ENCODE results near the gene ZNF497. TPM values are rescaled to one million over a fixed set of nuclear protein-coding genes. Genes with fewer than 3 reads are reported as not detected.
A peak's percentile ranks its signal among the peaks of the same experiment; 100 is the strongest.

ZNF497 gene
- total RNA-seq, 6 donors from 2014 or later, result 1.5 to 15.7 (median 4.0) TPM

- peak overlapping the region; percentile 57 to 70 (median 65) for H3K4me3 ChIP-seq
- H3K36me3 ChIP-seq, result peaks cover 0 to under 1% (median 0%) of the 10 kb centered on the region in 4 donors
- peak overlapping the region in 2 of 4 donors; percentile 30 to 63 for H3K27ac ChIP-seq
- DNase-seq (peak in 1 of 2 donors; percentile 66), ATAC-seq (ENCODE audit: low FRiP score in 2 of 2) (no peak)
- TF ChIP-seq POLR2AphosphoS5 (IDR thresholded peaks at IDR 0.05), result no peak
- no peak for TF ChIP-seq POLR2A (IDR thresholded peaks at IDR 0.05)
- no peak for TF ChIP-seq CTCF (IDR thresholded peaks at IDR 0.05)
- TF ChIP-seq EP300 (IDR thresholded peaks at IDR 0.05), result no peak
- H3K9me3 ChIP-seq, result no peaks in the 10 kb centered on the region
- WGBS, 2 donors, result 57 to 58% methylated on average over 18 of the region's 18 CpGs
- H3K4me1 ChIP-seq, result peaks cover 18 to 33% (median 24%) of the 10 kb centered on the region in 4 donors
- peaks cover 0 to 9% (median 4%) of the 10 kb centered on the region in 4 donors for H3K27me3 ChIP-seq
These were observed 37.9 kb upstream of the ZNF497 start for GRCh38 chr19:58400316-58400915.

- Histone ChIP-seq H3K27me3 (peaks cover 0 to 9% (median 4%) of the 10 kb centered on the region in 4 donors), H3K4me1 (peaks cover 18 to 38% (median 26%) of the 10 kb centered on the region in 4 donors), H3K27ac (no peak overlapping the region), H3K9me3 (no peaks in the 10 kb centered on the region), H3K4me3 (no peak overlapping the region), H3K36me3 (peaks cover 0 to 5% (median 2%) of the 10 kb centered on the region in 4 donors)
- no peak for TF ChIP-seq POLR2A (IDR thresholded peaks at IDR 0.05)
- TF ChIP-seq POLR2AphosphoS5 (IDR thresholded peaks at IDR 0.05), result no peak
- TF ChIP-seq CTCF (IDR thresholded peaks at IDR 0.05), result no peak
- TF ChIP-seq EP300 (IDR thresholded peaks at IDR 0.05), result no peak
- WGBS, 2 donors, result 100% methylated on average over 3 of the region's 3 CpGs
- DNase-seq (no peak), ATAC-seq (ENCODE audit: low FRiP score in 2 of 2) (no peak)
These were observed 37.4 kb upstream of the ZNF497 start for GRCh38 chr19:58399903-58400302.

GRCh38 chr19:58398545-58398944 lies 36.0 kb upstream of the ZNF497 start:
- H3K9me3 ChIP-seq, result no peaks in the 10 kb centered on the region
- peaks cover 18 to 43% (median 26%) of the 10 kb centered on the region in 4 donors for H3K4me1 ChIP-seq
- peaks cover 6 to 19% (median 15%) of the 10 kb centered on the region in 4 donors for H3K36me3 ChIP-seq
- TF ChIP-seq POLR2A (IDR thresholded peaks at IDR 0.05), result no peak
- no peak for TF ChIP-seq CTCF (IDR thresholded peaks at IDR 0.05)
- TF ChIP-seq EP300 (IDR thresholded peaks at IDR 0.05), result no peak
- TF ChIP-seq POLR2AphosphoS5 (IDR thresholded peaks at IDR 0.05), result no peak
- H3K27ac ChIP-seq, result no peak overlapping the region
- whole genome bisulfite sequencing, 2 donors, result 90 to 96% methylated on average over 6 of the region's 6 CpGs
- no peak for DNase-seq
- no peak overlapping the region for H3K4me3 ChIP-seq
- ATAC-seq (ENCODE audit: low FRiP score in 2 of 2), result no peak
- H3K27me3 ChIP-seq, result peaks cover 0 to 9% (median 4%) of the 10 kb centered on the region in 4 donors

- H3K27ac ChIP-seq, result no peak overlapping the region
- no peak for DNase-seq
- peaks cover 11 to 24% (median 20%) of the 10 kb centered on the region in 4 donors for H3K36me3 ChIP-seq
- no peak for TF ChIP-seq CTCF (IDR thresholded peaks at IDR 0.05)
- no peak for TF ChIP-seq POLR2A (IDR thresholded peaks at IDR 0.05)
- TF ChIP-seq POLR2AphosphoS5 (IDR thresholded peaks at IDR 0.05), result no peak
- TF ChIP-seq EP300 (IDR thresholded peaks at IDR 0.05), result no peak
- 87 to 91% methylated on average over 4 of the region's 4 CpGs for WGBS, 2 donors
- ATAC-seq (ENCODE audit: low FRiP score in 2 of 2), result no peak
- H3K9me3 ChIP-seq, result no peaks in the 10 kb centered on the region
- no peak overlapping the region for H3K4me3 ChIP-seq
- H3K27me3 ChIP-seq, result peaks cover 0 to 9% (median 4%) of the 10 kb centered on the region in 4 donors
- peaks cover 18 to 43% (median 26%) of the 10 kb centered on the region in 4 donors for H3K4me1 ChIP-seq
These were observed 35.5 kb upstream of the ZNF497 start for GRCh38 chr19:58398087-58398486.

Measured in upper lobe of left lung (tissue), 6 donors.